GM18505 (cell line): Measurements from ENCODE around the gene USH2A.

ENCODE experiments used
- ATAC-seq: cut with Tn5 transposase; IDR thresholded peaks from one replicate; pipeline ENCODE4 v1.9.1; 2021; ENCODE audit not compliant: unreplicated experiment
- POLR2A ChIP-seq: IDR thresholded peaks from 4 replicates; pipeline ENCODE4 v1.6.1; 2011; ENCODE audit warnings: borderline replicate concordance; ENCODE audit not compliant: insufficient read depth, insufficient read length; ENCODE audit errors: extremely low read depth

USH2A gene

DNA sequence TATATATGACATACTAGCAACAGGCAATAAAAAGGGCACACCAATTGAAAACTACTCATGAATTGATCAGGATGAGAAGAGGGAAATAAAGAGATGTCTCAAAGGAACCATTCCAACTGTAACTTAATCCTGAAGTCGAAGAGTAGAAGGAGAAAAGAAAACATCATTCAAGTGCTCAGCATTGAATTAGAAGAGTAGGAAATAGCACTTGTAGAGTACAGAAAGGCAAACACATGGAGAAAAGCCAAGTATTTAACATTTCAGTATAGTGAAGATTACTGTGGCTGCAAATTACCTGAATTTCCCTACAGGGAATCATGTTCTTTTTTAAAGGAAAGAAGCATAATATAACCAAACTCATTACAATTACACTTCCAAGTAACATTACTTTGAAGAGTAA is 651.1 kb downstream of the USH2A start:
- ATAC-seq = no peak

GRCh38 chr1:215768303-215768702 is 654.9 kb downstream of the USH2A start:
- no peak for TF ChIP-seq POLR2A
- ATAC-seq = no peak

More for the DNA sequence above, 651.1 kb downstream of the USH2A start:
- no peak for TF ChIP-seq POLR2A

DNA sequence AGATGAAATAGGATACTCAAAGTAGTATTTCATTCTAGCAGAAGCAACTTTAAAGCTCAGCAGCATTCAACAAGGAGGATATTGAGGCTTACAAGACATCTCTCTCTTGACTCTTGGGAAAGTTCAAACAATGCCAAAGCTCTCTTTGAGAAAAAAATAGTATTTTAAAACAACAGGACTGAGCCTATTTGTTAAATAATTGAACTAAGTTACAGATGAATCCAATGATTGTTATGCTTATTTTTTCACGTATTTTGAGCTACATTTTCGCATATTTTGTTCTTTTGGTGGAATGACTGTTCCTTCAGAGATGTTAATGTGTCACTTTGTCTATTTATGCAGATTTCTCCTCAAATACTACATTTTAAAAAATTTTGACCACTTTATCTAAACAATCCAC is 655.5 kb downstream of the USH2A start:
- ATAC-seq = no peak
- TF ChIP-seq POLR2A = no peak

DNA sequence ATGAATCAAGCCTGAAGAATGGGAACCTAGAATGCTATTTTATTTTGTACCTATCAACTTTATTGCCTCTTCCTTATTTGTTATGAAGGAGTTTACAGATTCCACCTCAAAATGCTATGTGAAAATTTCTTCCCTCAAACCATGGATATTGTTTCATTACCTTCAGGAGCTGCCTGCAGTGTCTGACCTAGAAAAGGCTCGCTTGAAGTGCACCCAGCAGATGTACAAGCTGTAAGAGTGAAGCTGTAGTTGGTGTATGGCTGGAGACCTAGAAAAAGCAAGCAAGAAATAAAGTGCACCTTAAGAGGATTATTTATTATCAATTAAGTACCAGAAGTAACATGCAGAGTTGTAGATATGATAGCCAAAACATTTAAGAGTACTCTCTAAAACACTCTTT is 656.7 kb downstream of the USH2A start:
- no peak for TF ChIP-seq POLR2A
- no peak for ATAC-seq

DNA sequence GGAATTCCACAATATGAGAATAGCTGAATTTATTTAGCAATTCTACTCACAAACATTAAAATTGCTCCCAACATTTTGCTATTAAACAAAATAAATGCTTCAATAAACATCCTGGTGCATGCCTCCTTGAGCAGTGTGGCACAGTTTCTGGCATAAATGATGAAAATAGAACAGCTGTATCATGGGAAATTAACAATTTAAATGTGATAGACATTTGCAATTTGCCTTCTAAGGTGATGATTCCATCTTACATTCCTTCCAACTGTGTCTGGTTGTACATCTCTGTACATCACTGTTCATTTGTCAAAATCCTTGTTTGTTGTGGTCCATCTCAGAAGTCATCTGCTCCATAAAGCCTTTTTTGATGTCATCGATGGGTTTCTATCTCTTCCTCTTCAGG is 657.4 kb downstream of the USH2A start:
- TF ChIP-seq POLR2A = no peak
- ATAC-seq = no peak

GRCh38 chr1:215761446-215761845 is 661.8 kb downstream of the USH2A start:
- ATAC-seq = no peak
- TF ChIP-seq POLR2A = no peak

- TF ChIP-seq POLR2A = no peak
- no peak for ATAC-seq
Observed at GRCh38 chr1:215754112-215754511, 669.1 kb downstream of the USH2A start.

DNA sequence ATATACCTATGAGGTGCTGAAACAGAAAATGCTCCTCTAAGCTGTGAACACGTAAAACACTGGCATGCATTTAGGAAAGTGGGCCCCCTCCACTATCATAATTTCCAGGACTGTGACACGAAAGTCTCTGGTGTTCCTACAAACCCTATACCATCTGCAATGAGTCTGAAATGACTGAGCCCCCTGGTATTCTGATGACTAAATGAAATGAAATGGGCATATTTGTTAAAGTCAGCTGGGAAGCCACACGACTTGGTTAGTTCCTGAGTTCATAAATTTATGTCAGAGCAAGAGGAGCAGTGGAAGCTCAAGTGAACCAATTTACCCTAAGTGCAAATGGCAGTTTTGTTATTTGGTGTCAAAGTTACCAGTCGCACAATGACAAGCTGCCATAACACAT is 673.8 kb downstream of the USH2A start:
- TF ChIP-seq POLR2A = no peak
- ATAC-seq = no peak

- no peak for TF ChIP-seq POLR2A
- no peak for ATAC-seq
Observed at GRCh38 chr1:215748431-215748830, 674.8 kb downstream of the USH2A start.

- no peak for TF ChIP-seq POLR2A
- no peak for ATAC-seq
Observed at GRCh38 chr1:215744419-215744818, 678.8 kb downstream of the USH2A start.

DNA sequence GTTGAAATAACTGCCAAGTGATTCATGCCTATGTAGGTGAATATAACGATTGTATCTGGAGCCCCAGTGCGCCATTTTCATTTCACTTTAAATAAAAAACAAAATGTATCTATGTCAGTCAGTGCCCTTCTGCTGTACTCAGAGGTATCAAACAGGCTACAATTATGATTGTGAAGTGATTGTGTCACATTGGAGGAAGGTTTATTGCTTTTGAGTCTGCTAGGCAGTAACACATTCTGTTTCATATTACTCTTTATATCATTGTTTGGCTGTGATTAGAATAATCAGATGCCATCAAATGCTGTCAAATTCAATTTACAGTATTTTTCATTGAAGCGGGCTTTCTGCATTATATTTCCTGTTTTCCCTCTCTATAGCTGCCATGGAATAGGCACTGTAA is 684.2 kb downstream of the USH2A start:
- no peak for TF ChIP-seq POLR2A

GRCh38 chr1:215731699-215732098 is 691.5 kb downstream of the USH2A start:
- TF ChIP-seq POLR2A = no peak
- no peak for ATAC-seq

More for the DNA sequence above, 684.2 kb downstream of the USH2A start:
- ATAC-seq = no peak

- no peak for TF ChIP-seq POLR2A
- no peak for ATAC-seq
Observed at GRCh38 chr1:215730600-215730999, 692.6 kb downstream of the USH2A start.

GRCh38 chr1:215728169-215728568 is 695.1 kb downstream of the USH2A start:
- no peak for ATAC-seq
- TF ChIP-seq POLR2A = no peak

GRCh38 chr1:215720126-215720525 is 703.1 kb downstream of the USH2A start:
- no peak for ATAC-seq
- TF ChIP-seq POLR2A = no peak
